Eye (tissue), 1 donor: Measurements from ENCODE around the gene IFT74.

Experiments used
- DNase-seq: peaks from one replicate; pipeline ENCODE4 v3.0.0-alpha.2; 2015

IFT74 gene

GRCh38 chr9:26955921-26956859 is at the start of gene IFT74:
Gene IFT74 (plus strand): TSS chr9:26956412. CDS start chr9:26961968, 5,556 bp downstream.
- DNase-seq, result peak; percentile 99

- DNase-seq, result no peak
Measured at GRCh38 chr9:26913138-26913668, 43.0 kb upstream of the IFT74 start.

DNA sequence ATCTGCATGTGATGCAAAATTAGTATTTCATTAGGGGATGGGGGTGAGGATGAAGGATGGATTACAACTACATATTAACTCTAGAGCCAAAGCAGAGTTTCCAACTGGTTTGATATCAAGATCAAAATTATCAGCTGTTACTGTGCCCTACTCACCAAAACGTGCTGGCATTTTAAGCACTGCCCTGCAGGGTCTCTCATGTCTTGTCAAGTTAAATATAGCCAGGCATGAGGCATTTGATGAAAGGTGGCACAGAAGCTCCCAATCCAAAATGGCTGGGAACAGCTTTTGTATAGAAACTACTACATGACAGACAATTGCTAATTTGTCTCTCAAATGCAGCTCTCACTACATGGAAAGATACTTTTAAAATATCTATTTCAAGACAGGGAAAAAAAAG is 36.5 kb upstream of the IFT74 start:
- no peak for DNase-seq

GRCh38 chr9:26925609-26926008 is 30.6 kb upstream of the IFT74 start:
- DNase-seq, result no peak

- no peak for DNase-seq
Measured at GRCh38 chr9:26928902-26929495, 27.2 kb upstream of the IFT74 start.

GRCh38 chr9:26935847-26936246 is 20.4 kb upstream of the IFT74 start:
- no peak for DNase-seq

- DNase-seq, result no peak
Measured at GRCh38 chr9:26937816-26938371, 18.3 kb upstream of the IFT74 start.

- DNase-seq, result no peak
Measured at GRCh38 chr9:26939955-26940711, 16.1 kb upstream of the IFT74 start.

GRCh38 chr9:26940779-26941178 is 15.4 kb upstream of the IFT74 start:
- no peak for DNase-seq

DNA sequence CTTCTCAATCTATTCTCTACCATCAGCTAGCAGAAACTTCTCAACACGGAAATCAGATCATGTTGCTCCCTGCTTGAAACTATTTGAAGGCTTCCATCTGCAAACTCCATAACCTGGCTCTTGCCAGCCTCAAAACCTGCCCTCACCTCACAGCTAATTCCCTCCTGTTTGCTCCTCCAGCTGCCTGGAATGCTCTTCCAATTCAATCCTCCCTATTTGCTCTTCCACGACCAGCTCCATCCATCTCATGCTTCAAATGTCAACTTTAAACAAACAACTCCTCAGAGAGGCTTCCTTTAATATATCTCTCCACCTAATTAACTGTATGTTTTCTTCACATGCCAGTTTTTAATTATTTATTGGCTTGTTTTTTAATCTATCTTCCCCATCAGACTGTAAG is 10.6 kb upstream of the IFT74 start:
- DNase-seq, result no peak

DNA sequence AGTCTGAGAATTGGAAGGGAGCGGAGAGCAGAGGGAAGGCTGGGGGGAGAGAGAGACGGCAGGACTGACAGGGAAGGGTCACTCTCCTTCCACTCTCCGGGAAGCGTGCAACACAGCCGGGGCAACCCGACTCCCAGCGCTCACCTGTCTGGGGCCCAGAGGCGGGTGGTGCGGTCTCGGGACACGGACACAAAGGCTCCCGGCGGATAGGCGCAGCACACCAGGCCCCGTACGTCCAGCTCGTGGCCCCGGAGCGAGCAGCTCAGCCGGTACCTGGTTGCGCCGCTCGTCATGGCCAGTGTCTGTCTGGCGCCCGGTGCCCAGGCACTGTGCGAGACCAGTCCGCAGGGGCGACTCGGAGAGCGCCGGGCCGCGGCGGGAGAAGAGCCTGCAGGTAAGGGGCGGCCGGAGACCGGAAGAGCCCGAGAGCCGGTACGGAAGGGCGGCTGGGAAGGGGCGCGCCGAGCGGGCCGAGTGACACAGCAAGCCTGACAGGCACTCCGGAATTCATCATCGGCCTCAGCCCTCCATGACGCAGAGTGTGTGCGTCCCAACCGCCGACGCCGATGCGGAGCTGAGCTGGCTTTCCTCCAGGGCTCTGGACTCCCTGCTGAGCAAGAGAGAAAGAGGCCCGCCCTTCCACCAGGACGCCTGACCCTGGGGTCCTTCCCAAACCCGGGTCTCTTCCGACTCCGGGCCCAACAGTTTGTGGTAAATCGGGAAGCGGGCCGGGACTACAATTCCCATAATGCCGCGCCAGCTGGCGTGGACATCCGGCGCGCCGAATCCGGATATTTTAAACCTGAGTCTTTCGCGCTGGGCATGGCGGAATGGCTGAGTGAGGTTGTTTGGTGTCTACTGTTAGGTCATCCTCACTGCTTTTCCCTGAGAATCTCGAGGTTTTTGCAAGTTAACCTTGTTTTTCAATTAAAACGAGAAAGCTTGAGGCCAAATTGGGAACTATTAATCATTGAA is 9.2 kb upstream of the IFT74 start, which contains the start of gene PLAA:
Gene PLAA (minus strand): TSS at position 490 of the 975 bp plus-strand sequence. CDS start 197 bp downstream, at position 293.
- DNase-seq, result peak; percentile 98

GRCh38 chr9:26947736-26948135 is 8.5 kb upstream of the IFT74 start:
- DNase-seq, result no peak

- DNase-seq, result no peak
Measured at GRCh38 chr9:26949637-26950069, 6.6 kb upstream of the IFT74 start.

DNA sequence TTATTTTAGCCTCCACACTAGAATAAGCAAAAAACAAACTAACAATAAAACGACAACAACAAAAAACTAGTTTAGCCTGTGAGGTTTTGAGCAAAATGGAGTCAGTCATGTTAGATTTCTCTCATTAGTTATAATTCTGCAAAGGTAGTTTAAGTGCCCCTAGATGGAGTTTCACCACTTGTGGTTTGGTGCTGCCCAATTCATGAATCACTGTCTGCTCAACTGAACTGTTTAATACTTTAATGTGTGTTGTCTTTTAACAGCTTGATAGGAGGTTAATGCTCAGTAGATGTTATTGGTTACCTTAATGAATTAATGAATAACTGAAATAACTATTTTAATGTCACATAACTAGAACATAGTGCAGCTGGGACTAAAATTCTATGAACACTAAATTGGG is 5.7 kb upstream of the IFT74 start:
- DNase-seq, result no peak

DNA sequence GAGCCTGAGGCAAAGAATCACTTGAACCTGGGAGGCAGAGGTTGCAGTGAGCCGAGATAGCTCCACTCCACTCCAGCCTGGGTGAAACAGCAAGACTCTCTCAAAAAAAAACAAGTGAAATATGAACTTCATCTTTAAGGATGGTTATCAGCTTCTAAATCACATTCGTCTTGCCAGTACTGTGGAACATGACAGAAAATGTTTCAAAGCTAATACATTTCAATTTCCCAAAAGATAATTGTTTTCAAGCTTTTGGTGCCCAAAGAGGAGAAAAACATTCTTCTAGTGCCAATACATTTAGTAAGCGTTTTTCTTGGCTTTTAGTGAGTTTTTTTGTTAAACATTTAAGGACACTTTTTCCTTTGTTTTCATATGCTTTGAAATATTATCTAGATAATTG is 4.4 kb upstream of the IFT74 start:
- DNase-seq, result no peak

DNA sequence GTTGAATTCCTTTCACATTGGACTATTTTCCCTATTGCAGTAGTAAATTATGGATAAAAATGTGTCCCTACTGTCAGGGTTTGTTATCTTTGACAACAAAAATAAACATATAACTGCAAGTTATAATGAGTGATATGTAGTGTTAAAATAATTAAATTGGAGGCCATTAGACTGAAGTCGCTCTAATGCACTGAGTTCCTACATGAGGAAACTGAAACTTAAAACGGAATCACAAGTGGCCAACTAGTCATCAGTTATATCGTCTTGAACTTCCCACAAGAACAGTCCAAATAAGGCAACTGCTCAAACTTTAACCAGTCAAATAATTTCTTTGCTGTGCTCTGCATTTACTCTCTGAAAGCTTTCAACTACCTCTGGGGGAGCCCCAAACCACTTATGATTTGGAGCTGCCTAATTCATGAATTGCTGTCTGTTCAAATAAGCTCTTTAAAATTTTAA is 2.1 kb upstream of the IFT74 start:
- DNase-seq, result no peak

DNA sequence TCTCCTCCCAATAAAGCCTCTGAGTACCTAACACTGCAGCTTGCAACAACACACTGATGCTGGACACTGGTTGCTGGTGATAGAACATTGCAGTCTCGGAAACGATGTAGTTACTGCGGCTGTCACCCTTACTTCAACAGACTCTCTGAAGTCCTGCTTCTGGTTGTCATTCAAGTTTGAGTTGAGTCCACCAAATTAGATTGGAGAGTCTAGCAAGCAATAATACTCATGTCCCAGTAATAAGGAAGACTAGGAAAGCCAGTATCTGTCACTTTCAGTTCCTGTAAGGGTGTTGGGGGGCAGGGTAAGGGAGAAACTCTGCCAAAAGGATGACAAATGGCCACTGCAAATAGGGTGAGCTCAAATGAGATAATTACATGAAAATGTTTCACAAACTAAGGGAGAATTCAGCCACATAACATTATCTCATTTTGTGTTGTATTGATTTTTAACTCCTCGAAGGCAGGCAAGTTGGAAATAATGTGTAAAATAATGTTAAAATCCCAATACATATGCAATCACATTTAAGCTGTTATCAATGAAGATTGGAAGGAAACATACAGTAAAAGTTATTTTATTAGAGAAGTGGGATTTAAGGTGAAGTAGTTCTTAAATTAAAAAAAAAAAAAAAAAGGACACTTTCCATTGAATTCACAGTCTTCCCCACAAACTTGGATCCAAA is 849 bp upstream of the IFT74 start:
- peak; percentile 49 for DNase-seq

DNA sequence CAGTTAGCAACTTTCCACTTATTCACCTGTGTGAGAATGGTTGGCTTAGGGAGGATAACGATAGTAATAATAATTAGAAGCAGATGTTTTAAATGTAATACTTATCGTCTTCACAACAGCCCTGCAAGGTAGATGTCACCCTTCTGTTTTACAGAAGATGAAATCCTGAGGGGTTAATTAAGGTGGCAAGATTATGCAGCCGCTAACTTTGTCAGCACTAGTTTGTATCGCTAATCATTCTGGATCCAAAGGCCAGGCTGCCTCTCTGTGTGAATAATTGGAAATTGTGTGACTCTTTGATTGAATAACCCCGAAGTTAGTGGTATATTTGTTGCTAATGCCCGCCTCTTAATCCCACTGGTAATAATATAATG is 635 bp downstream of the IFT74 start:
- DNase-seq, result no peak

GRCh38 chr9:26971721-26972120 is 15.5 kb downstream of the IFT74 start:
- no peak for DNase-seq

DNA sequence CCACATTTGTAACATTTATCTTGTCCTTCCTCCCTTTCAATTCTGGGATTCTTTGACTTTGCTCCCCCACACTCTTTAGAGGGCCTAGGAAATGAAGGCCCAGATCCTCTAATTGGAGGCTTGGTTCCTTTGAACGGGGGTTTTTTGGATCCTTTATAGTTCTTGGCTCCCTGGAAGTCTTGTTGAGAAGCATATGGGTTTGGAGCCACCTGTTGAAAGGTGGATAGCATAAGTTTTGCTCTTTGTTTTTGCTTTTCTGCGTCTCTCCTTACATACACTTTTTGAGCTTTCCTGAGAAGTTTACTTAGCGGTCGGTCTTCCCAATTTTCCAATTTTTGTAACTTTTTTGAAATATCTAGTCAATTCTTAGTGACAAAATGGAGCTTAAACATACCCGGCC is 17.8 kb downstream of the IFT74 start:
- DNase-seq, result no peak

DNA sequence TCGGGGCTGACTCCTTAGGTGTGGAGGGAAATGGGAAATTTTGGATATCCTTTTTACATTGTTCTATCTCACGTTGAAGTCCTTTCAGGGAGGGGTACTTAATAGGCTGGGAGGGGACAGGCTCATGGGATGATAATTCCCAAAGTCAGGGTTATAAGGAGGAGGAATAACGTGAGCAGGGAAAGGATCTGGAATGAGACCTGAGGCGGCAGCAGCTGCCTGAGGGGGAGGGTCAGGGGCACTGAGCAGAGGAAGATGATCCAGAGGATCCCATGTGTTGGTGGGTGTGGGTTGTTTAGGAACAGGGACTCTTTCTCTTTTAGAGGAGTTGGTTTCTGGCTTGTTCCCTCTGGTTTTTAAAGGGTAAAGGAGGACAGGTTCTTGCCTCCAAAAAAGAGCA is 18.7 kb downstream of the IFT74 start:
- DNase-seq, result no peak
